Left ventricle myocardium inferior (tissue), 1 donor: Measurements from ENCODE around the gene CNKSR3. TPM values are rescaled to one million over a fixed set of nuclear protein-coding genes. Genes with fewer than 3 reads are reported as not detected.

Experiments
- DNase-seq: peaks from one replicate; pipeline ENCODE4 v3.0.0-alpha.2; 2020
- H3K27ac ChIP-seq: fragments of 200-600 bp; replicated peaks from 2 replicates; pipeline ENCODE4 v1.8.0; 2021
- H3K27me3 ChIP-seq: fragments of 200-600 bp; 2 replicates; pipeline ENCODE4 v1.8.0; 2021; ENCODE audit warnings: low read depth
- H3K36me3 ChIP-seq: fragments of 200-600 bp; 2 replicates; pipeline ENCODE4 v1.8.0; 2021
- H3K4me1 ChIP-seq: fragments of 200-600 bp; 2 replicates; pipeline ENCODE4 v1.8.0; 2021
- H3K4me3 ChIP-seq: fragments of 200-600 bp; 2 replicates; pipeline ENCODE4 v1.8.0; 2021; ENCODE audit warnings: mild to moderate bottlenecking, moderate library complexity
- H3K9me3 ChIP-seq: fragments of 200-600 bp; replicated peaks from 2 replicates; pipeline ENCODE4 v1.8.0; 2021
- intact Hi-C: fragments of 100-400 bp; cut with micrococcal nuclease; formaldehyde crosslinking; loops from one replicate; pipeline ENCODE4 v1.11.0; 2022
- total RNA-seq: library from RNA; stranded (reverse); fragmentation: NEBNext Ultra II Directional; extraction: Animal tissue kit (Norgen Biotek cat#: 25700); gene quantifications from one replicate; pipeline ENCODE4 v1.2.1, GENCODE V29; 2021
- TF ChIP-seq, protein P1 (sequence below): fragments of 200-600 bp; IDR thresholded peaks from 2 replicates; pipeline ENCODE4 v1.8.0; 2021; ENCODE audit warnings: antibody characterized with exemption, mild to moderate bottlenecking, borderline replicate concordance
- donor health status: DM: no; HTN: yes; CAD: no; lungs with severe emphysema.

Gene CNKSR3
- total RNA-seq, 1 donor from 2014 or later = 20.3 TPM

DNA sequence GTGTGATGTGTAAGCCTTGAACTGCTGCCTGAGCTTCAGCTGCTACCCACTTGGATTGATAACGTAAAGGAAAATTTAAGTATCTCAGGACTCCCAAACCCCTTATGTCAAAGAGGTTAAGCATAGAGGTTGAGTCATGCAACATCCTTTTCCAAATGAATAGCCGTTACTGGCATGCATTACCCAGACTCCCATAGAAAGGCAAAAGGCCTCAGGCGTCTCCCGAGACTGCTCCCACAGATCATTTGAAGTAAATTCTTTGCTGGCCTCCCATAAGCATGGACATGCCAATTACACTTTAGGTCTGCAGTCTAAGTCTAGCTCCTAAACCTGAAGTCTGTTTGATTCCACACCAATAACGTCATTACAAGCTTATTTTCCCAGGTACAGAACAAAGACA lies 168.6 kb downstream of the CNKSR3 start:
- H3K9me3 ChIP-seq = no peaks in the 10 kb centered on the region
- TF ChIP-seq, protein P1, sequence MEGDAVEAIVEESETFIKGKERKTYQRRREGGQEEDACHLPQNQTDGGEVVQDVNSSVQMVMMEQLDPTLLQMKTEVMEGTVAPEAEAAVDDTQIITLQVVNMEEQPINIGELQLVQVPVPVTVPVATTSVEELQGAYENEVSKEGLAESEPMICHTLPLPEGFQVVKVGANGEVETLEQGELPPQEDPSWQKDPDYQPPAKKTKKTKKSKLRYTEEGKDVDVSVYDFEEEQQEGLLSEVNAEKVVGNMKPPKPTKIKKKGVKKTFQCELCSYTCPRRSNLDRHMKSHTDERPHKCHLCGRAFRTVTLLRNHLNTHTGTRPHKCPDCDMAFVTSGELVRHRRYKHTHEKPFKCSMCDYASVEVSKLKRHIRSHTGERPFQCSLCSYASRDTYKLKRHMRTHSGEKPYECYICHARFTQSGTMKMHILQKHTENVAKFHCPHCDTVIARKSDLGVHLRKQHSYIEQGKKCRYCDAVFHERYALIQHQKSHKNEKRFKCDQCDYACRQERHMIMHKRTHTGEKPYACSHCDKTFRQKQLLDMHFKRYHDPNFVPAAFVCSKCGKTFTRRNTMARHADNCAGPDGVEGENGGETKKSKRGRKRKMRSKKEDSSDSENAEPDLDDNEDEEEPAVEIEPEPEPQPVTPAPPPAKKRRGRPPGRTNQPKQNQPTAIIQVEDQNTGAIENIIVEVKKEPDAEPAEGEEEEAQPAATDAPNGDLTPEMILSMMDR = no peak
- H3K27me3 ChIP-seq = no peaks in the 10 kb centered on the region
- H3K4me3 ChIP-seq = no peak overlapping the region
- intact Hi-C loops = no loop called here
- no peak for DNase-seq
- no peak overlapping the region for H3K27ac ChIP-seq
- H3K36me3 ChIP-seq = no peaks in the 10 kb centered on the region
- no peaks in the 10 kb centered on the region for H3K4me1 ChIP-seq

DNA sequence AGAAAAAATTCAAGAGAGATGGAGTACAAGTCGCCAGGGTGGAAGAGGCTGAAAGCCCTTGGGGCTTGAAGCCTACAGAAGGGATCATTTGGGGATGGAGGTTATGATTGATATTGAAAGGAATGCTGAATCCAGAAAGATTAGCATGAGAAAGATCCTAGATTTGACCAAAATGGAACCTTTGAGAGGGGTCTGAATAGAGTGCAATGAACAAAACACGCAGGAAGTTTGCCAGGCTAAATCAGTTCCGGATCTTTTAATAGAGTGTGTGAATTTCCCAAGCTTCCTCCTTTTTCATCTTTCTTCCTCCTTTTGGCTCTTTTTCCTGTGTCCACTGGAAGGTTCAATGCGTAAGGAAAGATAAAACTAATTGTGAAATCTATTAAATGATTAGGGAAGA lies 169.1 kb downstream of the CNKSR3 start:
- intact Hi-C loops = no loop called here
- DNase-seq = no peak
- TF ChIP-seq, protein P1 = no peak
- Histone ChIP-seq H3K4me3 (no peak overlapping the region), H3K36me3 (no peaks in the 10 kb centered on the region), H3K9me3 (no peaks in the 10 kb centered on the region), H3K27me3 (no peaks in the 10 kb centered on the region), H3K27ac (no peak overlapping the region), H3K4me1 (no peaks in the 10 kb centered on the region)

Other genes with a start within 250 kb of the CNKSR3 start
- gene IPCEF1, start 153.9 kb downstream of the CNKSR3 start, total RNA-seq = 1.7 TPM
- 54.2 TPM for gene SCAF8, start 222.7 kb upstream of the CNKSR3 start, total RNA-seq